8988T (cell line): ENCODE results near the gene PMFBP1.
"Not testable (repeated sequence)": the region's sequence is repeated elsewhere in the genome, so short reads cannot be mapped to it uniquely, and the experiment has no call there.

Source experiments
- DNase-seq: peaks from one replicate; pipeline ENCODE4 v3.0.0; 2011

Gene PMFBP1

GRCh38 chr16:72098936-72099335 is 73.0 kb downstream of the PMFBP1 start:
- DNase-seq: no peak

- DNase-seq: no peak
These were observed 77.7 kb downstream of the PMFBP1 start for GRCh38 chr16:72094266-72094610.

- DNase-seq: peak; percentile 96
These were observed 78.3 kb downstream of the PMFBP1 start, which contains the start of the genes DHX38 and TXNL4B for GRCh38 chr16:72093448-72094265. DHX38 (plus strand) TSS chr16:72093847; CDS start chr16:72096158, 2,311 bp downstream. TXNL4B (minus strand) TSS chr16:72093620; CDS start chr16:72090749, 2,871 bp downstream.

- no peak for DNase-seq
These were observed 79.0 kb downstream of the PMFBP1 start for GRCh38 chr16:72092832-72093447.

- no peak for DNase-seq
These were observed 80.7 kb downstream of the PMFBP1 start for GRCh38 chr16:72091217-72091616.

GRCh38 chr16:72085002-72085401 is 87.0 kb downstream of the PMFBP1 start:
- no peak for DNase-seq

GRCh38 chr16:72084445-72084844 is 87.5 kb downstream of the PMFBP1 start:
- DNase-seq: no peak

- DNase-seq: no peak
These were observed 88.1 kb downstream of the PMFBP1 start for GRCh38 chr16:72083778-72084404.

- not testable (repeated sequence) for DNase-seq
These were observed 94.8 kb downstream of the PMFBP1 start for GRCh38 chr16:72076991-72077706.

GRCh38 chr16:72075067-72075466 is 96.9 kb downstream of the PMFBP1 start:
- not testable (repeated sequence) for DNase-seq

- no peak for DNase-seq
These were observed 98.3 kb downstream of the PMFBP1 start for GRCh38 chr16:72073560-72074230.

- DNase-seq: no peak
These were observed 99.2 kb downstream of the PMFBP1 start for GRCh38 chr16:72072514-72073342.
